GM18520 (cell line): ENCODE data around the gene BRME1.

Experiments used
- ATAC-seq: cut with Tn5 transposase; IDR thresholded peaks from one replicate; pipeline ENCODE4 v1.9.1; 2021; ENCODE audit not compliant: unreplicated experiment

The BRME1 gene

DNA sequence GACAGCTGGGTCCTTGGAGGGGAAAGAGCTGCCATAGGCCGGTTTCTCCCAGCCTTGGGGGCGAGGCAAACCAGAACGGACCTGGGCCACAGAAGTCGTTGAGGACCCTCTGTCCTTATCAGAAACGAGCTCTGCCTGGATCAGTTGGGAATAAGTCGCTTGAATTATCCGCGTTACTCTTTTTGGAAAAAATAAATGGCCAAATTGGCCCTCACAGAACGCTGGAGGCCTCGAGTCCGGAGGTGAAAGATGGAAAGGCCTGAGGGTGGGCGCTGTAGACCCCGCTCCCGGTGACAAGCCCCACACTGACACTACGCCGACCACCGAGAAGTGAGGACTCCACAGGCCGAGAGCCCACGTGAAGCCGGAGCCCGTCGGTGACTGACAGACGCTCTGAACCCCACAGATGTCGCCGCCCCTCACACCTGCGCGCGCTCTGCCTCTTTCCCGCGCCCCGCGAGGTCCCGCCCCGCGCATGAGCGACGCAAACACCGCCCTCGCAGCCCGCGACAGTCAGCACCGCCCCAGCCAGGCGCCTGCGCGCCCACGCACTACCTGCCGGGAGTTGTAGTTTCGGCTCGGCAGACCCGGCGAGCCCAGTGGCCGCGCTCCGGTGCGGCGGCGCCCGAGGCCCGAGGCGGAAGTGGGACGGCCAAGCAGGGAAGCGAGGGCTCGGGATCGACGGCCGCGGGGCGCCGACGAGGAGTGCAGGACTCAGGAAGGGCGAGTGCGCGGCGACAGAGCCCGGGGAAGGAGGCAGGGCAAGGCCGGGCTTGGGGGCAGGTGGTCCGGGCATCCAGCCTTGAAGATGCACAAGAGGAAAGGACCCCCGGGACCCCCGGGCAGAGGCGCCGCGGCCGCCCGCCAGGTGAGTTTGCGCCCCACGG is at the start of gene BRME1, which contains the start of gene CC2D1A:
TSS of gene BRME1 (minus strand) at position 484 of the 887 bp plus-strand sequence. CDS start 1,225 bp downstream, outside the sequence.
TSS of gene CC2D1A (plus strand) at position 568 of the 887 bp plus-strand sequence. CDS start at position 809, 241 bp downstream.
- ATAC-seq = peak; percentile 88

DNA sequence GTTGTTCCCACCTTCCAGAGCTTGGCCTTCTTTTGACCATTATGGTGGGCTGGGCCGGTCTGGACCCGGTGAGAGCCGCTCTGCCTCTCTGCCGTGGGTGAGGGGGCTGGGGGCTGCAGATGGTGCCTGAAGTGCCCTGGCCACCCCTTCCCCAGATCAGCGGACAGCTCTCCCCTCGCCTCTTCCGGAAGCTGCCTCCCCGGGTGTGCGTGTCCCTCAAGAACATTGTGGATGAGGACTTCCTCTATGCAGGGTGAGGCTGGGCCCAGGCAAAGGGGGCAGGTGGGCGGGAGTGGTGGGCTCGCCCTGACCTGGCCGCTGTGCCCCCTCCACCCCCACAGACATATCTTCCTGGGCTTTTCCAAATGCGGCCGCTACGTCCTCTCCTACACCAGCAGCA is 48.3 kb upstream of the BRME1 start:
- no peak for ATAC-seq

DNA sequence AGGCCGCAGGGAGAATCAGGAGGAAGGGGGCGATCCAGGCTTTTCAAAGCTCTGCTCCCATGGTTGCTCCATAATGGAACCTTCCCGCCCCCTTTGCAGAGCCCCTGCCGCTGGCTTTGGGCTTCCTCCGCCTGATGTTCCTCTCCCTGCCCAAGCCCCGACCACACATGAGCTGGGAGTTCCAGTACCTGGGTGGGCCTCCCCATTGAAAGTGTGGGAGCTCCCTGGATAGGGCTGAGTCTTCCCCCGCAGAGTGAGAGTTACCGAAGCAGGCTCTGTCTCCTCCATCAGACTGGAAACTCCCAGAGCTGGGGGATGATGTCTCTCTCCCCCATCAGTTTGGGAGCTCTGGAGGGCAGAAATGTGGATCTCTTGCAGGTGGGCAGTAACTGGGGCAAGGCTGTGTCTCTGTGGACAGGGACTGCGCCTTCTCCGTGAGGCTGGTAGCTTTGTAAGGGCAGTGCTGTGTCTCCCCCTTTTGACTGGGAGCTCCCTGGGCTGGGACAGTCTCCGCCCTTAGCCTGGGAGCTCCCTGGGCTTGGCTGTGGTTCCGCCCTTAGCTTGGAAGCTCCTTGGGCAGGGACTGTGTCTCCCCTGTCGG is 47.1 kb upstream of the BRME1 start:
- ATAC-seq = no peak

DNA sequence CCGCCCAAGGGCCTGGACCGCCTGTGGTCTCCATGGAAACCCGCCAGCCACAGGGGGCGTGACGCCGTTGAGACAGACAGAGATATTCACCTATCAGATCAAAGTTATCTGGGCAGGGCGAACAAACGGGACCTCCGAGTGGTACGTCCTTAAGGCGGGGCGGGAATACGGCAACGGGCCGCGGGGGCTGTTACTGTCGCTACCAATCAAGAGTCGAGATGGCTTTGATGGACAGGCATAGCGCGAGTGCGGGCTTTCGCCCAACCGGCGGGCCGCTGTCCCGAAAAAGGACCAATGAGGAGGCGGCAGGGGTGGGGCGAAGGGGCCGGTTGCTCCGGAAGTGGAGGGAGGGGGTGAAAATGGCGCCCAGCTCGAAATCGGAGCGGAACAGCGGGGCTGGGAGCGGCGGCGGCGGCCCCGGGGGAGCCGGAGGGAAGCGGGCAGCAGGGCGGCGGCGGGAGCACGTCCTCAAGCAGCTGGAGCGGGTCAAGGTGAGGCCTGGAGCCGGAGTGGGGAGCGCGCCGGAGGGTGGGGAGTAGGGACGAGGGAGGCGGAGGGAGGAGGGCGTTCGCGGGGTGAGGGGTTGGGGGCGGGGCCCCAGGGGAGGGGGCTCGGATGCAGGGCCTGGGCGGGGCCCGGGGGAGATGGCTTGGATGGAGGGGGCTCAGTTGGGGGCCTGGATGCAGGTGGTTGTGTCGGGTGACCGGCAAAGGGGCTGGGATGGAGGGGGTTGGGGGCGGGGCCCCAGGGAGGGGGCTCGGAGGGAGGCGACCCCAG is 46.4 kb upstream of the BRME1 start, which contains the start of gene DCAF15:
TSS of gene DCAF15 (plus strand) at position 356 of the 777 bp plus-strand sequence. CDS start at position 360, 4 bp downstream.
- peak; percentile 99 for ATAC-seq

DNA sequence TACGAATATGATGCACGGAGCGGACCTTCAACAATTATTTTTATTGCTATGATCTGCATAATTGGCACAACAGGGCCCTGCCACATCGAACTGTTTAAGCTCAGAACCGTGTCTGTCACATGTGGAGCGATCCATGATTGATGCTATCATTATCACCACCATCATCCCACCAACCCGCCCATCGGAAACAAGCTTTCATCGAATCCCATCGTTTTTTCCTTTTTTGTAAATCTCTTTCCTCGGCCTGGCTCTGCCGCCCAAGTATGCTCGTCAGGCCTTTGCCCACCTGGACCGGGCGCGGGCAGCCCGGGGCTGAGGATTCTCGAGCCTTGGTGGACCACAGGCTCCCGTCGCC is 45.9 kb upstream of the BRME1 start:
- ATAC-seq = no peak

DNA sequence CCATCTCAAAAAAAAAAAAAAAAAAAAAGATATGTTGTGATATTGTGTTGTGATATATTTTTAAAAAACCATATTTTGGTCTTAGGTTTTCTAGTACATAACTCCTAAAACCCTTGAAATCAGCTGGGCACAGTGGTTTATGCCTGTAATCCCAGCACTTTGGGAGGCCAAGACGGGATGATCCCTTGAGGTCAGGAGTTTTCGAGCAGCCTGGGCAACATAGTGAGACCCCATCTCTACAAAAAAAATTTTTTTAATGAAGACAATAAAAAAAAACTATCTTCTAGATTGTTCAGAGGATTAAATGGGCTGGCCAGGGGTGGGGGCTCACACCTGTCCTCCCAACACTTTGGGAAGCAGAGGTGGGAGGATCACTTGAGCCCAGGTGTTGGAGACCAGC is 45.1 kb upstream of the BRME1 start:
- ATAC-seq = no peak

DNA sequence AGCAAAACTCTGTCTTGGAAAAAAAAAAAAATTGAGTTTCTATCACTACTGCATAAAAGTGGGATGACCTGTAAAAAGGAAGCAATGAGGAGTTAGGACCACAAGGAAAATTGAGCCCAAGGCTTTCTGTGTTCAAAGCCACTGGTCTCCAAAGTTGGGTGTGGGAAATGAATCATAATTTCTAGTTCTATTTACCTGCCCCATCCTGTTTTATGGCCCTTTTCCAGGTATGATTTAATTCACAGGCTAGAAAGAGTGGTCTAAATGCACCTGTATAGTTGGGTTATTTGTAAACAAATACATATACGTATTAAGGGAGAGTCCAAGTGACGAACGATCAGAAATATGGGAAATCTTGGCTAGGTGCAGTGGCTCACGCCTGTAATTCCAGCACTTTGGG is 40.5 kb upstream of the BRME1 start:
- ATAC-seq = no peak

DNA sequence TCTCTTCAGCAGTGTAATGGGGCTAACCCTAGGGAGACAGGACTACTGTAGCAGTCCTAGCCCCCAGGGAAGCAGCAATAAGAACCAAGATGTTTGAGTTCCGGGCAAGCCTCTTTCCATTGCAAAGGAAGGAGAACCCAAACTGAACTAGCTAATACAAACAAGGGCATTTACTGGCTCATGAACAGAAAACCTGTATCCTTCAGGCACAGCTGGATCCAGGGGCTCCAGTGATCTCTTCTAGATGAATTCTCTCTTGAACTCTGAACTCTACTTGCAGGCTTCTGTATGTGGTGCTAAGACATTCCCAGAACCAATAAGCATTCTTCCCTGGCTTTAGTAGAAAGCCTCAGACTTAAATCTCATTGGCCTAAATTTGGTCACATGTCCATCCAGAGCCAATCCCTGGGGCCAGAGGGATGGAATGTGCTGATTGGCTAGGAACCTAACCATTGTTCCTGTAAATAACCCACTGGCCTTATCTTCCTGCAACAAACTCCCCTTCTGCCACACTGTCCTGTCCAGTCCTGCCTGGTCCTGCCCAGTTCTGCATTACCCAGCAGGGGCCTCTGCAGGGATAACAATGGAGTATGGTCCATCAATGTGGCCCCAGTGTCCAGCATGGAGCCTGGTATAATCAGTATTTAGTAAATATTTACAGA is 36.2 kb upstream of the BRME1 start:
- no peak for ATAC-seq

DNA sequence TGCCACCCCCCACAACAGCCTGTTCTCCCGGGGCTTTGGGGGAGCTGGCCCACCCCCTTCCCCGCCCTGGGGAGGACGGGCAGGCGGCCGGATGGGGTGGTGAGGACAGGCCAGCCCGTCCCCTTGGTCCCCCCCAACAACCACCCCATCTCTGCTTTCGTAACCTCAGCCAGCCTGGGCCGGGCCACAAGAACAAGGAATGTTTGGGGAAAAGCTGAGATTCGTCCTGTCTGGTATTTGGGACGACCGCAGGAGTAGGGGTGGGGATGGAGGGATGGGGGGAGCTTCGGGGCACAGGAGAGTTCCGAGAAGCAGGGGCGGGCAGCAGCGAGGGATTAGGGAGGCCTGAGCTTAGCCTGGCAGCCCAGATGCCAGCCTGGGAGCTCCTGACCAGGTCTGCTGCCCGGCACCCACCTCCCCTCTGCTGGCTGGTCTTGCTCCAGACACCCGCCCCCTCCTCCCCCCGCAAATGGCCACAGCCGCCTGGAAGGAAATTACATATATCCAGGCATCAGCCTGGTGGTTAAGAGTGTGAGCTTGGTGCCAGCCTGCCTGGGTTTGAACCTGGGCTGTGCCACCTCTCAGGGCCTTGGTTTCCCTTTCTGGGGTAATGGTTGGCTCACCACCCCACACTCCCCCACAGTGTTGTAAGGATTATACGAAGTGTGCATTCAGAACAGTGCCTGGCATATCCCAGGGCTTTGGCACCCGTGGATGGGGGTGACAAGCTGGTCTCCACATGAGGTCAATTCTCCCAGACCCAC is 32.6 kb upstream of the BRME1 start, which contains the start of gene PODNL1:
TSS of gene PODNL1 (minus strand) at position 117 of the 764 bp plus-strand sequence. CDS start 236 bp downstream, outside the sequence.
- ATAC-seq = no peak

DNA sequence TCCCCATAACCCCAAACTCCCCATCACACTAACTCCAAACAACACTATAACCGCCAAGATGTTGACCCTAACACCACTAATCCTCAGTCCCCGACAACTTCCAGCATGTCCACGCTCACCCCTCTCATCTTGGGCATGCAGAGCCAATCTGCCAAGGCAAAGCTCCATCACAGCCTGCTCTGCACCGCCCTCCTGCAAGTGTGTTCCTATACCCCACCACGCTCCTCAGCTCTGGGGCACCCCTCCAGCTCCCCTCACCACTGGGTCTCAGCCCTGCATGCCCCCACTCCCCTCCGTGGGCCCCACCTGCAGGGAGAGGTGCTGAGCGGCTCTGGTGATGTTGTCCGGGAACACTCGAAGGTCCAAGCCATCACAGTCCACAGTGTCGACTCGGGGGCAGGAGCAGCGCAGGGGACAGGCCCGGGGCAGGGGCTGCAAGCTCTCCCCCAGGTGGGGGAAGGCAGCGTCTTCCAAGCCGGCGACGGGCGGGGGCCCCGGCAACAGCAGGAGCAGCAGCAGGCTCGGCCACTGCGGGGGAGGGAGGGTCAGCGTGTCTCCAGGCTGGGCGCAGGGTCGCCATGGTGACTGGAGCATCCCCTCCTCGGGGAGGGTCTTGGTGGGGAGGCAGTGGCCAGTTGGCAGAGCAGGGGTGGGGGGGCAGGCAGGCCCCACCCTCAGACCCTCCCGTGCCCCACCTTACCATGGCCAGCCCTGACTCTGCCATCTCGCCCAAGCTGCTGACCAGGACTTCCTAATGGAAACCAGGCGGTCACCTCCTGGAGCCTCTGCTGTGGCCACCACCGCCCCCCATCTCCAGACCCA is 31.8 kb upstream of the BRME1 start:
- no peak for ATAC-seq

DNA sequence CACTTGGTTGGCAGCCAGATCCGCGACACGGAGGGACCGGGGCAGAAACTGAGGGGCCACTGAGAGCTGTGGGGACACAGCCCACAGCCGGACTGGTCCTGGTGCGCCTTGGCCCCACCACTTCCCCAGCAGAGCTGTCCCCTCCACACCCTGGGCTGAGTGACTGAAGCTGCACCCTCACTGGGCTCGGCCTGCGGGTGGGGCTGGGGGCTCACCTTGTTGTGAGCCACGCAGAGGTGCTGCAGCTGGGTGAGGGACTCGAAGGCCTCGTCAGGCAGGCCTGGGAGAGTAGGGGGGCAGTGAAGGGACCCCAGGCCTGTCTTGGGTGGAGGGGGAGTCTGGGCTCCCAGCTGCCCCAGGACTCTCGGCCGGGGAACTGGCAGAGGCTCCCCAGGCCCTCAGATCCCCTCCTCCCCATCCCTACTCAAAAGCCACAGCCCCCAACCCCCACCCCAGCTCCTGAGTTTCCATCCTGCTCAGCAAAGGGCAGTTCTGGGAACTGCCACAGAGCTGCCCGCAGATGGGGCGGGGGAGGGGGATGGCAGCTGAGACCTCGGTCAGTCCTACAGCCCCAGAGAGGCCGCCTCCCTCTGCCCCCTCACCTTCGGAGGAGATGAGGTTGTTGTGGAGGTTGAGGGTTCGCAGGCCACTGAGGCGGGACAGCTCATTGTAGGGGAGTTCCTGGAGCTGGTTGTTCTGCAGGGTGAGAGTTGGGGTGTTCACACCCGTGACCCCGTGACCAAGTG is 30.0 kb upstream of the BRME1 start:
- no peak for ATAC-seq

DNA sequence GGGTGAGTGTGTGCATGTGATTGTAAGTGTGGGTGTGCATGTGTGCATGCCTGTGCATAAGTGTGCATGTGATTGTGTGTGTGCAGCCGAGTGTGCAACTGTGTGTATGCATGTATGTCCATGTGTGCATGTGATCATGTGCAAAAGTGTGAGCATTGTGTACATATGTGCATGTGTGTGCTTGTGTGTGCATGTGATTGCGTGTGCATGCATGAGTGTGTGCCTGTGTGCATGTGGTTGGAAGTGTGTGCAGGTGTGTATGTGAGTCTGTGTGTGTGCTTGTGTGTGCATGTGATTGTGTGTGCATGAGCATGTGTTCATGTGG is 28.8 kb upstream of the BRME1 start:
- ATAC-seq = no peak

DNA sequence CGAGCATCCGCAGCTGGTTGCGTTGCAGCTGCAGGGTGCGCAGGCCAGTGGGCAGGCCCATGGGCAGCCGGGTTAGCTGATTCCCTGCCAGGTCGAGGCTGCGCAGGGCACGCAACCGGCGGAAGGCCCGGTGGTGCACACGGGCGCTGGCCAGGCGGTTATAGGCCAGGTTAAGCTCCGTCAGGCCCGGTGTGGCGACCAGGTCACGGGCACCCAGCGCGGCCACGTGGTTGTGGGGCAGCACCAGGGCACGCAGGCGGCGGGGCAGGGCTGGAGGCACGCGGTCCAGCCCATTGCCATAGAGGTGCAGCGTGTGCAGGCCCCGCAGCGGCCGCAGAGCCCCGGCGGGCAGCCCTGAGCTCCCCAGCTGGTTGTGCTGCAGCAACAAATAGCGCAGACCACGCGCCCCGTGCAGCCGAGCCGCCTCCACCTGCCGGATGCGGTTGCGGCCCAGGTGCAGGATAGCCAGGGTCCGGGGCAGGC is 27.0 kb upstream of the BRME1 start:
- ATAC-seq = no peak

DNA sequence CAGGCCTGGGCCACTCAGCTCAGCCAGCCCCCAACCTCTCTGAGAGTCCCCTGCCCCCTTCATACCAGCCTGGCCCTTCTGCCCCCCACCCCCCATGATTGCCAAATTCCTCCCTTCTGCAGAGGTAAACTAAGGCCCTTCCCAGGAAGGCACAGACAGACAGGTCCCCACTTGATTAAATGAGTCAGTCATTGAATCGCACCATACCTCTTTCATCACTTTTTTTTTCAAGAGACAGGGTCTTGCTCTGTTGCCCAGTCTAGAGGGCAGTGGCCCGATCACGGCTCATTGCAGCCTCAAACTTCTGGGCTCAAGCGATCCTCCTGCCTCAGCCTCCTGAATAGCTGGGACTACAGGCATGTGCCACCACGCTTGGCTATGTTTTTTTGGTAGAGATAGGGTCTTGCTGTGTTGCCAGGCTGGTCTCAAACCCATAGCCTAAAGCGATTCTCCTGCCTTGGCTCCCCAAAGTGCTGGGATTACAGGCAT is 26.3 kb upstream of the BRME1 start:
- no peak for ATAC-seq

DNA sequence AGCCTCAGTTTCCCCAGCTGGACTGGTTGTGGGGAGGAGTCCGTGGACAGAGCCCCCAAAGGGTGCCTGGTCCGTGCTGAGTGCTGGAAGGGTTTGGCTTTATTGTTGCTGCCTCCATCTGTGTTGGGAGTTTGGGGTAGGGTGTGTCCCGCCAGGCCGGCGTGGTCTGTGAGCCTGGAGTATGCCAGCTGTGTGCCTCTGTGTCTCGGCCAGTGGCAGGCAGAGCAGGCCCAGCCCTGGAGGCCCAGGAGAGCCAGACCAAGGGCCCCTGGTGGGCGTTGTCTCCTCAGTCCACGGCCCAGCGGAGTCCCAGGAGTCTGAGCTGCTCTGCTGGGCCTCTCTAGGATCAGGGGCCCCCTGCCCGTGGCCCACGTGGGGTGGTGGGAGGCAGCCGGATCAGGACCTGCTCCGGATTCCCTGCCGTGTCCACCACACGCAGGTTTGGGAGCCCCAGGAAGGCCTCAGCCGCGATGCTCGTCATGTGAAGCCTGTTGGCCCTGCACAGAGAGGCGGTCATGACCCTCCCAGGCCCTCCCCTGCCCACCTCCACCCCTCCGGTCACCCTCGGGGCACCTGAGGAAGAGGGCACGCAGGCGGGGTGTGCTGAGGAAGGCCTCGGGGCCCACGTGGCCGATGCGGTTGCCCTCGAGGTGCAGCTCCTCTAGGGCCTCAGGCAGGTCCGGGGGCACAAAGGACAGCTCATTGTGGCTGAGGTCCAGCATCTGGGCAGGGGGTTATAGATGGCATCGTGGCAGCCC is 25.7 kb upstream of the BRME1 start:
- ATAC-seq = no peak

DNA sequence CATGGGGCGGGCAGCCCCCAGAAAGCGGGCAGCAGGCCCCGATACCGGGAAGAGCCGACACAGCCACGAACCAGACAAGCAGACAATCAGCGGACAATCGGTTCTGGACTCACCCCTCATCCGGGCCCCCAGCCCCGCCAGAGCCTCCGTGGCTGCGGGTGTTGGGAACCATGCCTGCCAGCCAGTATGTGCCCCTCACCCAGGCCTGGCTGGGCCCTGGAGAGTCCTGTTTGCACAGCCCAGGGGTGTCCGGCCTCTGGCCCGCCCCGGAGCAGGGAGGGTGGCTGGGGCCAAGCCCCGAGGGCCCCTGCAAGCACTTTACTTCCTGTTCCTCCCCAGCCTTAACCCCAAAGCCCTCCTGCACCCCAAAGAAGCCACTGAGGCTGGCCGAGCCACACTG is 24.5 kb upstream of the BRME1 start:
- no peak for ATAC-seq

DNA sequence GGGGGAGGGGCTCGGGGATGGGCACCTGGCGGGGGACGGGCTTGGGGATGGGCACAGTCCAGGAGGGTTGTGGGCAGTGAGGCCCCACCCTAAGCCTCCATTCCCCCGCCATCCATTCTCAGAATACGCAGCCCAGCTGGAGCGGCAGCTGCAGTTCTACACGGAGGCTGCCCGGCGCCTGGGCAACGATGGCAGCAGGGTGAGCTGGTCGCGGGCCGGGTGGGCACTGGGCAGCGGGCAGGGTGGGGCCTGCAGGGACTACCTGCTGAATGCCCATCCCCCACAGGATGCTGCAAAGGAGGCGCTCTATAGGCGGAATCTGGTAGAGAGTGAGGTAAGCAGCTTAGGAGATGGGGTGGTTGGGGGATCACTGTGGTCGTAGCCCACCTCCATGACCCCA is 24.0 kb upstream of the BRME1 start:
- no peak for ATAC-seq

DNA sequence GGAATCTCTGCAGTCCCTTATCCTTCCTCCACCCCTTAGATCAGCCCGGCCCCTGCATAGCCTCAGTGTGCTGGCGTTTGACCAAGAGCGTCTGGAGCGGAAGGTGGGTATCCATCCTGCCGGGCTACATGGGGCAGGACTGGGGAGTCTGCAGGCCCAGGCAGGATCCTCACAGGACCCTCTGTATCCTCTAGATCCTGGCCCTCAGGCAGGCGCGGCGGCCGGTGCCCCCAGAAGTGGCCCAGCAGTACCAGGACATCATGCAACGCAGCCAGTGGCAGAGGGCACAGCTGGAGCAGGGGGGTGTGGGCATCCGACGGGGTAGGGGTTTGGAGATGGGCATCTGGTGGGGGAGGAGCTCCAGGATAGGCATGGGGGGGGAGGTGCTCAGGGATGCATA is 23.4 kb upstream of the BRME1 start:
- no peak for ATAC-seq
